GM19193 (cell line): ENCODE data around the gene VIP.

Source experiments
- POLR2A ChIP-seq: IDR thresholded peaks from 4 replicates; pipeline ENCODE4 v1.6.1; 2011; ENCODE audit not compliant: insufficient read depth, insufficient read length; ENCODE audit errors: extremely low read depth

VIP gene

DNA sequence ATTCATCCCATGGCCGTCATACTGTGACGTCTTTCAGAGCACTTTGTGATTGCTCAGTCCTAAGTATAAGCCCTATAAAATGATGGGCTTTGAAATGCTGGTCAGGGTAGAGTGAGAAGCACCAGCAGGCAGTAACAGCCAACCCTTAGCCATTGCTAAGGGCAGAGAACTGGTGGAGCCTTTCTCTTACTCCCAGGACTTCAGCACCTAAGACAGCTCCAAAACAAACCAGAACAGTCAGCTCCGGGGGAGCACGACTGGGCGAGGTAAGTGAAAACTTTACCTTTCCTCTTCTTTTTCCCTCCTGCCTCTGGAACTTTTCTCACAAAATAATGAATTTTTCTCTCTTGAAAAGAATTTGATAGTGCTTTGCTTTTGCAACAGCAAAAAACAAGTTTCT lies at the start of gene VIP:
Gene VIP (plus strand): TSS at position 104 of the 400 bp plus-strand sequence. CDS start 1,381 bp downstream, outside the sequence.
- no peak for TF ChIP-seq POLR2A

DNA sequence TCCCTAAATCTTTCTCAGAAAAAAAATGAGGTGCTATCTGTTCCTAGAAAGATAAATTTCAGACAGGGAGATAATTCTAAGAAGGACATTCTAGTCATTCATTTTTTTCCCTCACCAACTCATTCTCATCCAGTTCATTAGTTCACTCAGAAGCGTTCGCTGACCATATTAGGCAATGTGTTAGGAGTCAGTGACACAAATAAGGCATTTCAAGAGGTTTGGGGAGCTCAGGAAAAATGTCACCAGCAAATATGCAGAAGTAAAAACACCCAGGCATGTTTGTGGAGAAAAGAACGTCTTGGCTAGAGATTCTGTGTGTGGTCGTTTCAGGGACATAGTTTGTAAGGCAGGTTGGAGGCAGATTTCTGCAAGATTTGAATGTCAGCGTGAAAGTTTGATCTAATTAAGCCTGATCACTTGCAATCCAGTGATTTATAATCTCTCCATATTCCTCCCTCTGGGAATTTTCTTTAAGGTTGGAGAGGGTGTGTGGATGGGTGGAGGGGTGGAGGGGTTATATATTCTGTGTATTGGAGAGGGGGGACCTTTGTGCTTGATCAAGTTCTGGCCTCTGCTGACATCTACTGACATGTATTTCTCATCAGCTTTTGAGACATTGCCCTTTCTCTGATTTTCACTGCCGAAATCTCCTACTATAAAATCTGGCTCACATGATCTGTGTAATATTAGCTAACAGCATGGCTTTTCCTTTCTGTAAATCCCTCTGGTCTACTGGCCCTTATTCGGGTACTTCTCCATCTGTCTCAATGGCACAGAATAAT lies 49.3 kb upstream of the VIP start:
- TF ChIP-seq POLR2A = no peak

GRCh38 chr6:152701863-152702401 lies 48.7 kb upstream of the VIP start:
- no peak for TF ChIP-seq POLR2A

GRCh38 chr6:152705327-152705726 lies 45.3 kb upstream of the VIP start:
- no peak for TF ChIP-seq POLR2A

DNA sequence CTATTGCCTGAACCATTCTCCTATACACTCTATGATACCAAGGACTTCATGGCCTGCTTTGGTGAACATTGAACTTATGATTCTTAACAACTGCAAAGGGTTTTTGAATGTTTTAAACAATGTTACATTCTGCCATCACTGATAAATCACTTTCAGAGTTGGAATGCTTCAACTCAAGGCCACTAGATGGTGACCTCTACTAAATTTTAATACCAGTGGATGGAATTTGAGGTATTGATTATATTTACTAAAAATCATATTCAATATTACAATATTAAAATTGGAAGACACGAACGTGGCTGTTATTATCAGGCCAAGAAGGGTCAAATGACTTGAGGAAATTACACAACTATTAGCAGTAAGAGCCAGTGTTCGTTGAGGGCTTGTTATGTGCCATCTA lies 34.3 kb upstream of the VIP start:
- TF ChIP-seq POLR2A = no peak

DNA sequence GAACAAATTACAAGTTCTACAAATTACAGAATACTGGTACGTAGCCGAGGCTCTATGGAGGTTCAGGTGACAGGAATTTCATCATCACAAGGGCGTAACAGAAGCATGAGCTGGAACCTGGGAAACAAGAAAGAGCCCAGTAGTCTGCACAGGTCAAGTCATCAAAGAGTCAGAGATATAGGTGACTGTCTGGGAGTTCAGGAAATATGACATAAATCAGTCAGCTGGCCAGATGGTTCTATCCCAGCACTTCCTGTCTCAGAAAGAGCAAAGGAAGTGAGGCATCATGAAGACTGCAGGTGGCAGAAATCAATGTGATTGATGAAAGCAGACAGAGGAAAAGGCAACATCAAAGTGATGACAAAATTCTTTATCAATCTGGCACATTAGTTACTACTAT lies 29.6 kb upstream of the VIP start:
- no peak for TF ChIP-seq POLR2A

DNA sequence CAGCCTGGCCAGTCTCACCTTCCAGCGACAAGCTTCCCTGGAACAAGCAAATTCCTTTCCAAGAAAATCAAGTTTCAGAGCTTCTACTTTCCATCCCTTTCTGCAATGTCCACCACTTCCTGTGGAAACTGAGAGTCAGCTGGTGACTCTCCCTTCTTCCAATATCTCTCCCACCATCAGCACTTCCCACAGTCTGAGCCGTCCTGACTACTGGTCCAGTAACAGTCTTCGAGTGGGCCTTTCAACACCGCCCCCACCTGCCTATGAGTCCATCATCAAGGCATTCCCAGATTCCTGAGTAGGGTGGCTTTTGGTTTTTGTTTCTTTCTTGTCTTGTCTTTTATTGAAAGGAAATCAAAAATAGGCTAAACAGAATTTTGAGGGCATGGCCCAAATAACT lies 28.6 kb upstream of the VIP start:
- TF ChIP-seq POLR2A = no peak

DNA sequence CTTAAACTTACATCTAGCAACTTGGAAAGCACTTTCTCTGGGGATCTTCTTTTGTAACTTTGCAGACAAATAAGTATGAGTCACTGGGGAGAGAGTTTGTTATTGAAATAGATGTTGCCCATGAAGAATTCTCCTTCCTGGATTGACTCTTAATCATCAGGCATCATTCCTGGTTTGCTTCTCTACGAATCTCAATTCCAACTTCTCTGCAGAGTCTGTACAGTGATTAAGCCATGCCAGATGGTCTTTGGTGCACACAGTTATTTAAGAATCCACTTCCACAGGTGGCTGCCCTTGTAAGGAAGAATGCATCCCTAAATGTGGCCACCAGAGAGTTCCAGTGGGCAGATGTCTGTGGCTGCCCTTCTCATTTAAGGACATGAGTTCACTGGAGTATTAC lies 27.2 kb upstream of the VIP start:
- no peak for TF ChIP-seq POLR2A

DNA sequence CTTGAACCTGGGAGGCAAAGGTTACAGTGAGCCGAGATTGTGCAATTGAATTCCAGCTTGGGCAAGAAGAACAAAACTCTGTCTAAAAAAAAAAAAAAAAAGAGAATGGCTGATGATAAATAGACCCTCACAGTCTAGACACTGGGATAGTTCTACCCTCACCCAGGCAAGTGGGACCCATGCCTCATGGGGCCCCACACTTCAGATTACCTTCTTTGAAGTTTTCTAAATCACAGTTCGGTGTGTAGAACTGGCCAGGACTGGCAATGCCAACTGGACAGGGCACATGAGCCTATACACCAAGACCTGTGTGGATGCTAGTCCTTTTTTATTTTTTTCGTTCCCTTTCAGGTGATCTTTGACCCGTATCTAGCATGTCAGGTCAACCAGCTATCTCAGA lies 24.3 kb upstream of the VIP start:
- TF ChIP-seq POLR2A = no peak

- TF ChIP-seq POLR2A = no peak
Observed at GRCh38 chr6:152727507-152727906, 23.1 kb upstream of the VIP start.

- TF ChIP-seq POLR2A = no peak
Observed at GRCh38 chr6:152734630-152735029, 16.0 kb upstream of the VIP start.

DNA sequence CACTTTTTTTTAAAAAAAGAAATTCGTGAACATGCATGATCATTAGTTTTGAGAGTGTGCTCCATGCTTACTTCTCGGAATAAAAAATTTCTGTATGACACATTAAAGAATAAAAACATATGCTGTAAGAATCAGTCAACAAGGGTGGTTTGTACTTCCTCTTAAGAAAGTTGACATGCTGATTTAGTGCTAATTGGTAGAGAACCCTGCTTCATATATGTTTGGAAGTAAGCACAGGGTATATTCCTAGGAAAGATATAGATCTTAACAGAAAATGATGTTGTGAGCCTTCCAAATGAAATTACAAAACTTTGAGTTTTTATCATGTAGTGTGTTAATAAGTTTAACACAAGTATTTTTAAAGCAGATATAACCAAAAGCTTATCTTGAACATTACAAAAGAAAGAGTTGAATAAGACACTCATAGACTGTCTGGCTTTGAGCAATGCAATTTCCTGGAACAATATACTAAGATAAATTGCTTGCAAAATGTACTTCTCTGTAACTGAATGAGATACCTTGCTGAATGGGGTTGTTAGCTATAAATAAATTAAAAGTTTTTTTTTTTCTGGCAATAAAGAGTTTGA lies 13.8 kb upstream of the VIP start:
- TF ChIP-seq POLR2A = no peak

DNA sequence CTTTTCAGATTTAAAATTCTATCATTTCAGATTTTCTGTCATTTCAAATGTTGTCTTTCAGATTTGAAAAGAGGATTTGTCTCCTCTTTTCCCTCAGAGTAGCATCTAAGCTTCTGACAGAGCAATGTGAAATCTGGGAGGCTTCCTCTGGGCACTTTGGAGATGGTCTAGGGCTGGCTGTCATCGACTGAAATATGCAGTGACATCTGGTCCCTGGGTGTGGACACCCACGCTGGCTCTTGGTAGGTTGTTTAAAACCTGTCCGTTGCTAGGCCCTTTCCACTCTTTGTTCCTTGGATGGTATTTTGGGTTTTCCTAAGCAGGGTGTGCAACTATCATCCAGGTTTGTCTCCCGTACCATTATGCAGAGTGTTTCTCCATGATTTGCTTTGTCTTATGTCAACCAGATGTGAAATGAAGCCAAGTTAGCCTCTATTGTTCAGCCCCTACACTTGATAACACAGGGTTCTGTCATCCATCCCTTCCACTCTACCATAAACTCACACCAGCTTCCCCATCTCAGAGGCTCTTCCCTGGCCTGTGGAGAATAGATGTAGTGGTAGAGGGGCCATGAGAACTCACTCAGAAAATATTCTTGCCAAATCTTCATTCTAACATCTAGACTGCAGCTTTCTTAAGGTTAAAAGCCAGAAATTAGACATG lies 5.0 kb upstream of the VIP start:
- no peak for TF ChIP-seq POLR2A

DNA sequence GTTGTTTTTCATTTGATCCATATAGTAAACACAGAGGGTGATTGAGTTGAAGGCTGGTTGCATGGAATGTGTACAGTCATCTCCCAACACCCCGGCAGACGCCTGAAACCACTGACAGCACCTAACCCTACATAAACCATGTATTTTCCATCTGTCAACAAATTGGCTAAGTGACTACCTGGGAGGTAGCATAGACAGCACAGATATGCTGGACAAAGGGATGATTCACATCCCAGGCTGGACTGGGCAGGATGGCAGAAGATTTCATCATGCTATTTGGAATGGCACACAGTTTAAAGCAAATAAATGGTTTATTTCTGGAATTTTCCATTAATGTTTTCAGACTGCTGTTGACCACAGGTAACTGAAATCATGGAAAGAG lies 4.4 kb upstream of the VIP start:
- TF ChIP-seq POLR2A = no peak

GRCh38 chr6:152748843-152749242 lies 1.8 kb upstream of the VIP start:
- no peak for TF ChIP-seq POLR2A

DNA sequence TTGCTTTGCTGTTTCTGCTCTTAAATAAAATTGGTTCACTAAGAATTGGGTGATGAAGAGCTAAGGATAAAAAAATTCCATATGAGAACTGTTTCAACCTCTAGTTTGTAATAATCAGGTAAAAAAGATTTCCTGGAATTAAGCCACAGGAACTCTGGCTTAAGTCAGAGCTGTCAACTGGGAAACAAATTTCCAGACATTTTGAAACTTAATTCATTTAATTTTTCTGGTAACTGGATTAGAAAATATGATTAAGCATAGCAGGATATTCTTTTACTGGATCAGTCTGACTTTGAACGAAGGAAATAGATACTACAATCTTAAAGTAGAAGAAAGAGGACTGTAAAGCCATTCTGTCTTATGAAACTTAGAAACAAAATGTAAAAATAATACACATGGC lies 1.3 kb upstream of the VIP start:
- no peak for TF ChIP-seq POLR2A

GRCh38 chr6:152765331-152765730 lies 14.7 kb downstream of the VIP start:
- no peak for TF ChIP-seq POLR2A

DNA sequence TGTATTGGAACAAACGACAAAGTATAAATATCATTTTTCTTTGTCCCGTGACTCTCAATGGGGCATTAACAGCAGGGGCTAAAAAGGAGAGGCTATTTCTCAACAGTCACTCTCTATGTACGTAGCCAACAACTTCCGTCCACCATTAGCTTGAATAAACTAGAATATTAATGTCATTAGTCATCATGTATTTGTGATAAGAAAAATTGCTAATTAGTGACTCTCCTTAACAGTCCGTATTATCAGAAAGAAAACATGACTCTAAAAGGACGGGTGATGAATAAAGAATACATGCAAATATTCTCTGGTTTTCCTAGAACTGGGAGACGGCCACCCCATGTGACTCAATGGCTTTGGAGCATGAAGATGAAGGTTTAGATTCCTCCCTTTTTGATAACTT lies 18.6 kb downstream of the VIP start:
- TF ChIP-seq POLR2A = no peak
